AG09319 (cell line): ENCODE measurements around the gene FREY1.

Source experiments
- DNase-seq: peaks from one replicate; pipeline ENCODE4 v3.0.0-alpha.2; 2010; ENCODE audit warnings: low read depth; ENCODE audit errors: extremely low read depth
- CTCF ChIP-seq: IDR thresholded peaks from 2 replicates; pipeline ENCODE4 v1.5.1; 2011; ENCODE audit warnings: low read depth, mild to moderate bottlenecking, inconsistent platforms, low read length, moderate library complexity

FREY1 gene

GRCh38 chr11:45870706-45871105 is 36.4 kb downstream of the FREY1 start:
- no peak for DNase-seq
- TF ChIP-seq CTCF = no peak

- TF ChIP-seq CTCF = no peak
- DNase-seq = no peak
These were observed 37.5 kb downstream of the FREY1 start for GRCh38 chr11:45869551-45869950.

- DNase-seq = no peak
- no peak for TF ChIP-seq CTCF
These were observed 43.0 kb downstream of the FREY1 start for GRCh38 chr11:45864041-45864440.

GRCh38 chr11:45860764-45861510 is 46.1 kb downstream of the FREY1 start:
- no peak for DNase-seq
- TF ChIP-seq CTCF = no peak

- DNase-seq = no peak
- no peak for TF ChIP-seq CTCF
These were observed 46.7 kb downstream of the FREY1 start for GRCh38 chr11:45860348-45860747.

GRCh38 chr11:45859661-45860140 is 47.4 kb downstream of the FREY1 start:
- TF ChIP-seq CTCF = no peak
- peak; percentile 99 for DNase-seq

- no peak for TF ChIP-seq CTCF
These were observed 48.2 kb downstream of the FREY1 start for GRCh38 chr11:45858751-45859398.

More at GRCh38 chr11:45858751-45859398, 48.2 kb downstream of the FREY1 start:
- DNase-seq = no peak
